Stimulated activated CD8-positive, alpha-beta memory T cell treated with anti-CD3 and anti-CD28 coated beads, Interleukin-7, amount 100 ng/mL, for 24 hours (primary cell): ENCODE measurements around the gene LSM14B.
"Not testable (repeated sequence)": the region's sequence is repeated elsewhere in the genome, so short reads cannot be mapped to it uniquely, and the experiment has no call there.

Experiments
- DNase-seq: peaks from one replicate; pipeline ENCODE4 v3.0.0-alpha.2; 2020; ENCODE audit warnings: low read depth

LSM14B gene

DNA sequence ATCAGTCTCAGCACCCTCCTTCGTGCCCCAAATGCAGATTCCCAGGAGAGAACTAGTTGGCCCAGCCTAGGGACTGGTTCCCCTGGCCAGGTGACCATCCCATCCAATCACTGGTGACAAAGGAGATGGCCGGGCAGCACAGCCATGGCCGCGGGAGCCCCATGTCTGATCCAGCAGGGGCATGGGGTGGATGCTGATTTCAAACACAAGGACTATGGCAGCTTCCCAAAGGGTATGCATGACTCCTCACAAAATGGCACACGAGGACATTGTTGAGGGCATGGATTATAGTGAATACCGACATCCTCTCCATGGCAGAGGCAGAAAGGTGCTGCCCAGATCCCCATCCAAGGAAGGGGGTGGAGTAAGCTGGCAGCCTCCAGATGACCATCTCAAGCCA, 9.9 kb upstream of the LSM14B start:
- DNase-seq = no peak

DNA sequence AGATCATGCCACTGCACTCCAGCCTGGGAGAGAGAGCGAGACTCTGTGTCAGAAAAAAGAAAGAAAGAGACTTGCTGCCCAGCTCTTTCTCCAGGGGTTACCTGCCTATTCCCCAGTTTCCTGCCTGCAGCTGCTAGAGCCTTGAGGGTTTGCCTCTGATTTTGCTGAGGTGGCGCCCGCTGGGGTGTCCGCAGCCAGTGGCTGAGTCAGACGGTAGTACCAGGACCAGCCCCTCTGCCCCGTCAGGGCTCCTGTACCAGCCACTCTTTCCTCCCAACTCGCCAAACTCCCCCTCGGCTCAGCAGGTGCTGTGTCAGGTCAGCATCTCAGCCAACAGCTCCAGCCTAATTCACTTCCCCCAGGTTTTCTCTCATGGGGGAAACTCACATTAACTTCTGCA, 7.4 kb upstream of the LSM14B start:
- DNase-seq = no peak

DNA sequence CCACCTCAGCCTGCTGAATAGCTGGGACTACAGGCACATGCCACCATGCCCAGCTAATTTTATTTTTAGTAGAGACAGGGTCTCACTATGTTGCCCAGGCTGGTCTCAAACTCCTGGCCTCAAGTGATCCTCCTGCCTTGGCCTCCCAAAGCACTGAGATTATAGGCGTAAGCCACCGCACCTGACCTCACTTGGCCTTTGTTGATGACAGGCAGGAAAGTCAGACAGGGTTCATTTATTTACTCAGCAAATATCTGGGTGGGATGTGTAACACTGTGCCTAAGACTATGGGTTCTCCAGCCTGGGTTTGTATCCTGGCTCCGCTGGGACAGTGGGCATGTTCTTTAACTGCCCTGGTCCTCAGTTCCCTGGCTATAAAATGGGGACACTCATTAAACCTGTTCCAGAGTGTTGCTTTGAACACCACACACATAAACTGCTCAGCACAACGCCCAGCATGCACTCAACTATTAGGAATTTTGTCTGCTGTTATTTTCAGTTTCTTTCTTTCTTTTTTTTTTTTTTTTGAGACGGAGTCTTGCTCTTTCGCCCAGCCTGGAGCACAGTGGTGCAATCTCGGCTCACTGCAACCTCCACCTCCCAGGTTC, 6.4 kb upstream of the LSM14B start:
- DNase-seq = not testable (repeated sequence)

DNA sequence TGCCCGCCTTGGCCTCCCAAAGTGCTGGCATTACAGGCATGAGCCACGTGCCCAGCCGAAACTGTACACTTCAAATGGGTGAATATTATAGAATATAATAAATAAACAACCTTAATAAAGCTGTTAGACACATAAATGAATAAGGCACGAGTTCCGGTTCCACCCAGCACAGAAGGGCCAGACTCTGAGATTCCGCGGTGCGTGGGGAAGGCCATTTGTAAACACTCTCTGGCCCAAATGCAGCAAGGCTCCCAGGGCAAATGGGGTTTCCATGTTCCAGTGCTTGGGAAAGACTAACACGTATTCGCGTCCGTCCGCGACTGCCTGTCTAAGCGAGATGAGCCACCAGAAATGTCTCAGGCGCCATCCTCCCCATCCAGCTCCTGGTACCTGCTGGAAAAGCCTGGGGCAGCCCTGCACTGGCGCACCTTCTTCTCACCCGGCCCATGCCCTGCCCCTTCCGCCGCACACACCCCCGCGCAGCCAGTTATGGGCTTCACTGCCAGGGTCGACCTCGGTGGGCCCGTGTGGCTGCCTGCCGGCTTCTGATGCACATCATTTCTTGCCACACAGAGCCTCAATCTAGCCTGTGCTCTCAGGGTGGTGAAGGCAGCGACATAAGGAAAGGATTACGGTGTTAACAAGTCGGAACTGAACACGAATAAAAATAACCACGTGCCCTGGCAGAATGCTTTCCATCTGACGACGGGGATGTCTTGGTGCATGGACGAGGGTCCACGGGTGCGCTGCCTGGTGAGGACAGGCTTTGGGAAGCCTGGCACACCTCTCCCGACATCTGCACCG, 5.5 kb upstream of the LSM14B start:
- DNase-seq = no peak

DNA sequence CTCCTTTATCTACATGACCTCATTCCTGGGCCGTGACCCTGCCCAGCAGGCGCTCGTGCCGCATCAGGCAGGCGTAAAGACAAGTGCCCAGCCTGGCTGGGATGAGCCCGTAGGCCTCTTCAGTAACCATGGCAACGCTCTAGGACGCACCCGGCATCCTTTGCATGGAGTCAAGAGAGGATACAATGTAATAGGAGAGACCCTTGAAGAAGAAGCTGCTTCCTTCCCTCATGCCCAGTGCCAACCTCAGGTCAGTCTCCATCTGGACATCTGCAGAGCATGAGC, 5.0 kb upstream of the LSM14B start:
- no peak for DNase-seq

DNA sequence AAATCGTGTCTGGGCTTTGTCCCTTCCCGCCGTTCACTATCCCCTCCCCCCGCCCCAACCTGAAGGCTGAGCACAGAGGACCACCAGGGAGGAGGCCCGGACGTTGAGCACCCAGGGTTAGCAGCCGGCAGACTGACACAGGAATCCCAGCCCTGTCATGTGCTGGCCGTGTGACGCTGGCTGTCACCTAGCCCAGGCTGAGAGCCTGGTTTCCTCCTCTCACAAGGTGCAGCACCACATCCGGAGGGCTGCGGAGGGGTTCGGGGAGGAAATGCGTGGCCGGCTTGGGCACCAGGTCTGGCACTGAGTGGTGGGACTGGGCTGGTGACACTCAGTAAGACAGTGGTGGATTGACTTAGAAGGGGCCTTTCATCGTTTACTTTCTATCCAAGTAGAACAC, 4.6 kb upstream of the LSM14B start:
- DNase-seq = no peak

DNA sequence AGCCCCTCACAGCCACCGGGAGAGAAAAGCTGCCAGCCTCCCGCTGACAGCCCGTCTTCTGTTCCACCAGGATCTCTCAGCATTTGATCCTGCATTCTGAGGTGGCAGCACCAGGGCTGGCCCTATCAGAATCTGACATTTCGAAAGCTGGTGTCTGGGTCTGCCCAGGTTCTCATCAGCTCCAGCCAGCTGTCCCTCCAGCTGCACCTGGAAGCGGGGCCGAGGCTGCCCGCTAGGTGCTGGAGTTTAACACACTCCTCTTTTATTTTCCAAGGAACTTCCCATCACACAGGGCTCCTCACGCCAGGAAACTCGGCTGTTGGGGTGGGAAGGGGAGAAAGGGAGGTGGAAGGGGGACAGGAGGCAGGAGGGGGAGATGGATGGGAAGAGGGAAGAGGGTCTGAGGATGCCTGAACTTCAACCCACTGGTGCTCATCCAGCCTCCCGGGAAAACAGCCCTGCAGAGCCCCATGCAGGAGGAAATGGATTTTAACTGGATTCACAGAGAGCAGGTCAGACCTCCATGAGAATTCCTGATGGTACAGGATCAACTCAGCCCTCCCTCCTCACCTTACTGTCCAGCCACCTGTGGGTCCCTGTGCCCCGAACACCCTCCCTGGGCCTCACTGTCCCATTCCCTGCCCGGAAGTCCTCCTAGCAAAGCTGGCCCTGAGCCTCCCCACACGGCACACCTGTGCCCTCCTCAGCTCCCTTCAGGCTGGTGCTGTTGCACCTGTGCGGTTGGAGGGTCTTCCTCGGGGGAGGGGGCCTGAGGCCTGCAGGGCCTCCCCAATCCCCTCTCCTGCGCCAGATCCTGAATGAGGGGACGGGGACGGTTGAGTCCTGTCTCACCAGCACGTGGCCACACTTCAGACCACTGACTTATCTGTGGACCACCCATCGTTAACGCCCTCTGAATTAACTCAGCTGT, 3.9 kb upstream of the LSM14B start:
- DNase-seq = no peak

DNA sequence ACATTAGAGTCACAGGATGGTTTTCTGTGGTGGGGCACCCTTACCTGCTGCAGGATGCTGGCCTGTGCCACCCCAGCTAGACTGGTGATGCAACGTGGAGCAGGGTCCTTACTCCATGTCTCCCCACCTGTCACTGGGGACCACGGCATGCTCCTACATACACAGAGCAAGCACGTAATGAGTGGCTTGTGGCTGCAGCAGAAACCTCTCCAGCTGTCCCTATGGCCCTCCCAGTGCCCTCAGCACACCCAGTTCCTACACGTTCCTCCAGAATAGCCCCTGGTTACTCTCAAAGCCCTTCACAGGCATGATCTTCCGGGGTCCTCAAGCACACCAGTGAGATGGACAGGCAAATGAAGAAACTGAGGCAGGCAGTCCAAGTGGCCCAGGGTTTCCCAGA, 3.2 kb upstream of the LSM14B start:
- no peak for DNase-seq

DNA sequence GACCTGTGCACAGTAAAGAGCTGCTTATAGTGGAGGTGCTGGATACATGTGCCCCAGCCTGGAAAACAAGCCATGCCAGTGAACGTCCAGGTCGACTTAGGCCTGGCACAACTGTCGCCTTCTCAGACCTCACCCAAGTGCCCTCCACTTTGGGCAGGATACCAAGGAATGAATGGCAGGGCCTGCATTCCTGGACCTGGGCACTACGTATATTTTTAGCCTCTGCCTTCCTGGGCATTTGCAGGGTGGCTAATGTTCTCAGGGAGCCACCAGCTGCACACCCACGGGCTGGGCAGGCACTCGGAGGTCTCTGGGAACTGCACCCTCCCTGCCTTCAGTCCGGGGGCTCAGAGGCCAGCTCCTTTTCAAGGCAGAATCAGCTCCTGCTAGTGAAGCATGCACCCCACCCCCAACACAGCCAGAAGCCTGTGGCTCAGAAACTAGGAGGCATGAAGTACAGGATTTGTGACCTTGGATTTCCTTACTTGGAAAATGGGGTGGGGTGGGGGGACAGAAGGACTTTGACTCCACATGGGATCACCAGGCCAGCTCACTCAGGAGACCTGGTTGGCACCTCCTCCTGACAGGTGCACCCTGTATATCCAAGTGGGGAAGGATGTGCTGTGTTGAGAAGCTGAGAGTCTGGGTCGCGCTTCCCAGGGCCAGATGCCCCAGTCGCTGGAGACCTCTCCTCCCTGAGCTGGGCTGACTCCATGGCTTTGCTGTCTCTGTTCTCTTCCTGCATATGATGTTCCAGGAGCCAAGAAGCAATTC, 2.5 kb upstream of the LSM14B start:
- no peak for DNase-seq

DNA sequence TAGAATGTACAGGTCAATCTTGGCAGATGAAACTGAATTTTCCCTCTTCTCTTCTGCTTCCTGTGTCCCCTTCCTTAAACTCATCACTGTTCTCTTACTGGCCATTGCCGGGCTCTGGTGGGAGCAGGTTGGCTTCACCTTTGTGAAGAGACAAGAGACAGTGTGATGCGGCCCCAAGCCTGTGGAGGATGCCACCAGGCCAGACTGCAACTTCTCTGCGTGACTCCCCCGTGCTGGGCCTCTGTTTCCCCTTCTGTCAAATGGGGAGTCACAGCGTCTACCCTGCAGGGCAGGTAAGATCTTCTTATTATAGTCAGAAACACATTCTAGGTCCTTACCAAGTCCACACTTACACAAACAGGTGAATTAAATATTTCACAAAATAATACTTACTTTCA, 1.9 kb upstream of the LSM14B start:
- DNase-seq = no peak

DNA sequence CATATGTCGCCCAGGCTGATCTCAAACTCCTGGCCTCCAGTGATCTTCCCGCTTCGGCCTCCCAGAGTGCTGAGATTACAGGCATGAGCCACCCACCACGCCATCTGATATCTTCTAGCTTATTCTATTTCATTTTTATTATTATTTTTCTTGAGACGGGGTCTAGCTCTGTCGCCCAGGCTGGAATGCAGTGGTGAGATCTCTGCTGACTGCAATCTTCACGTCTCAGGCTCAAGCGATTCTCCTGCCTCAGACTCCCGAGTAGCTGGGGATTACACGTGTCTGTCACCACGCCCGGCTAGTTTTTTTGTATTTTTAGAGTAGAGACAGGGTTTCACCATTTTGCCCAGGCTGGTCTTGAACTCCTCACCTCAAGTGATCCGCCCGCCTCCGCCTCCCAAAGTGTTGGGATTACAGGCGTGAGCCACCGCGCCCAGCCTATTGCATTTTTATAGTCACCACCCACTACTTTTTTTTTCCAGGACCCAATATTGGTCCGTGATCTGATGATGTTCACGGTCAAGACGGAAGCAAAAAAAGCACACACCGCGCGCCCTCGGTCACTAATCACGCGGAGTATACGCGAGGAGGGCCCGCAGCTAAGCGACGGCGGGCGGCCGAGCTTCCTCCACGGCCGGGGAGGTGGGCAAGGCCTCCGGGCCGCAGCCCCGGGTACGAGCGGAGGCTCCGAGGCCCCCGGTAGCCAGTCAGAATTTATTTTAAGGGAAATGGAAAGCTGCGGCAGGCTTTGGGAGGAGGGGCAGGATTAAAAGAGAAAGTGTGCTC, 1.1 kb upstream of the LSM14B start:
- no peak for DNase-seq

DNA sequence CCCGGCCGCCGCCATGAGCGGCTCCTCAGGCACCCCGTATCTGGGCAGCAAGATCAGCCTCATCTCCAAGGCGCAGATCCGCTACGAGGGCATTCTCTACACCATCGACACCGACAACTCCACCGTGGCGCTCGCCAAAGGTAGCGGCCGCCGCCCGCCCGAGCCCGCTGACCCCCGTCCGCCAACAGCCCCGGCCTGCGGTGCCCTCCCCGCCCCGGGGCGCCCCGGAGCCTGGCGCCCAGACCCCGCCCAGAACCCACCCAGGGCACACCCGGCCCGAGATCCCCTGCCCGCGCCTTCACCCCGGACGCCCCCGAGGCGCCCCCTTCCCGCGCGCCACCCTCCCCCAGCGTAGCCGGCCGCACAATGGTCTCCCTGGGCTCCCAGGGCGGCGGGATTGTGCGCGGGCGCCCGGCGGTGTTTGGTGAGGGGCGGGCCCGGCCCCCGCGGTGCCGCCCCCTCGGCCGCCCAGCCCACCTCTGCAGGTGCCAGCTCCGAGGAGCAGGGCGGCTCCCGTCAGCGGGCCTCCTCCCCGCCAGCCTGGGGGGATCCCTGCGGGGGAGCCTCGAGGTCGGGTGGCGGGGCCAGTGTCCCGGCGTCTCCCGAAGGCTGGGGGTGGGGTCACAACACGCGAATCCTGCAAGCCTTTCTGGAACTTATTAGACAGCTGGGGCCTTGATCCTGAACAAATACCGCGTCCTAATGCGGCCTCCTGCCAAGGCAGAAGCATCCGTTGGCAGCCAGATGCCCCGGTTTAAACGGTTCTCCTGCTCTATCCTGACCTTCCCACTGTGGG, 577 bp downstream of the LSM14B start:
- no peak for DNase-seq

DNA sequence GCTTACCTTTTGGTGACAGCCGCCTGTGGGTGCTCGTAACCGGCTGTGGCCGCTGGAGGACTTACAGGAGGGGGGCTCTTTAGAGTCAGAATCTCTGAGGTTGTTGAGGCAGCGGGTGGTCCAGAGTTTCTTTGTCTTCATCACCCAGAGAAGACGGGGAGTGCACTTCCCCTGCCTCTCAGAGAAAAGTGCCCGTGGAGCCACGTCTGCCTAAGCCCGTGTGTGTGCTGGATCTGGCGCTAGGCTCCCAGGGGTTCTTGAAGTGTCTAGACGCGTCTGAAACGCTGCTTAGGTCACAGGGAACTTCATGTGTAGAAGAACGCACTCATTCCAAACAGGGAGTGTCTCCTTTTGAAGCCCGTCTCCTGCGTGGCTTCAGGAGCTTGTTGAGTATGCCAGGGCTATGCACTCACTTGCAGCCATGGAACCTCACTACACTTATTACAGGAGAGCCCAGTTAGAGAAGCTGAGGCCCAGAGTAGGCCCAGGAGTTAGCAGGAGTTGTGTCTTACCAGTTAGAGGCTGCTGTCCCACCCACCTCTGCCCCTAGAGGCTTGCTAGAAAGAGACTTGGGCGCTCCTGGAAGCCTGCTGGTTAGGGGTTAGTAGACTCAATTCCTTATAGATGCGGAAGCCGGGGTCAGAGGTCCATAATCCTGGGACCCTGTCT, 1.3 kb downstream of the LSM14B start:
- DNase-seq = no peak

DNA sequence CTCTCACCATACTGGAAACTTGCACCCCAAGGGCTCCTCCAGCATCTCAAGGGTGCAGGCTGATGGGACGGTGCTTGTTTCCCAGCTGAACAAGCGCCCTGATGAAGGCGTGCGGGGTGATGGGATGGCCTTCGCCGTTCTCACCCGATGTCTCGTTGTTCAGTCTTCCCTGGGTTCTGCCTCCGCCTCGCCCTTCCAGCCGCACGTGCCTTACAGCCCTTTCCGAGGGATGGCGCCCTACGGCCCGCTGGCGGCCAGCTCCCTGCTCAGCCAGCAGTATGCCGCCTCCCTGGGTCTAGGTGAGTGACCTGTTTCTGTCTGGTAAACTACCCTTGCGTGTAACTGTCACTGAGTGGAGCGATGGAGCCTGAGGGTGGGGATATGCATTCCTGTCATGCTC, 3.9 kb downstream of the LSM14B start:
- DNase-seq = no peak

DNA sequence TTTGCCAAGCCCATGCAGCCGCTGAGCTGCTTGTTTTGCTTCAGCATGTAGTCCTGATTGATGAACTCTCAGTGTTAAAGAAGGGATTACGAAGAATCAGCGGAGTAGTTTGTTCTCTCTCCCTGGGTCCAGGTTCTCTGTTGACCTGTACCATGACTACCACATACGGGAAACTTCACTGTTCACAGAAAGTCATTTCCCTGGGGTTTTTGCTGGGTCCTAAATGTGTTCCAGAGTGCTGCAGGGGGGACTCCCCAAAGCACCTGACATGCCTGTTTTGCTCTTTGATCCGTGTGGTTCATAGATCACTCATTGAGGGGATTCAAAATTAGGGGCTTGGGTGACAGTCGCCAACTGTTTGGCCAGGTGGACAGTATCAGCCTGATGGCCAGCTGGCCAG, 5.5 kb downstream of the LSM14B start:
- no peak for DNase-seq

DNA sequence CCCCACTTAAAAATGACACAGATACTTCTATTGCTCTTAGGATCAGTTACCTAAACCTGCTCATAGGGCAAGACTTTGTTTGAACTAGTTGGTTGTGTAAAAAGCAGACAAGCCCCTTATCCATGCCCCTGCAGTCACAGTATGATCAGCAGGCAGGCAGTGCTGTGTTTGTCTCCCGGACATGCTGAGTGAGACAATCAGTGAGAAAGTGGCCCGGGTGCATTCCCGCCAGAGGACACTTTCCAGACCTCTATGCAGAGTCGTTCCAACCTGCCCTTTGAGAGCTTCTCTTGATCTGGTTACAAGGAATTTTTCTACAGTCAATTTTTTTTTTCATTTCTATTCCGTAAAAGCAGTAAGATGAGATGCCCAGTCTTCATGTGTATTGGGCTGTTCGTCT, 6.2 kb downstream of the LSM14B start:
- DNase-seq = no peak

DNA sequence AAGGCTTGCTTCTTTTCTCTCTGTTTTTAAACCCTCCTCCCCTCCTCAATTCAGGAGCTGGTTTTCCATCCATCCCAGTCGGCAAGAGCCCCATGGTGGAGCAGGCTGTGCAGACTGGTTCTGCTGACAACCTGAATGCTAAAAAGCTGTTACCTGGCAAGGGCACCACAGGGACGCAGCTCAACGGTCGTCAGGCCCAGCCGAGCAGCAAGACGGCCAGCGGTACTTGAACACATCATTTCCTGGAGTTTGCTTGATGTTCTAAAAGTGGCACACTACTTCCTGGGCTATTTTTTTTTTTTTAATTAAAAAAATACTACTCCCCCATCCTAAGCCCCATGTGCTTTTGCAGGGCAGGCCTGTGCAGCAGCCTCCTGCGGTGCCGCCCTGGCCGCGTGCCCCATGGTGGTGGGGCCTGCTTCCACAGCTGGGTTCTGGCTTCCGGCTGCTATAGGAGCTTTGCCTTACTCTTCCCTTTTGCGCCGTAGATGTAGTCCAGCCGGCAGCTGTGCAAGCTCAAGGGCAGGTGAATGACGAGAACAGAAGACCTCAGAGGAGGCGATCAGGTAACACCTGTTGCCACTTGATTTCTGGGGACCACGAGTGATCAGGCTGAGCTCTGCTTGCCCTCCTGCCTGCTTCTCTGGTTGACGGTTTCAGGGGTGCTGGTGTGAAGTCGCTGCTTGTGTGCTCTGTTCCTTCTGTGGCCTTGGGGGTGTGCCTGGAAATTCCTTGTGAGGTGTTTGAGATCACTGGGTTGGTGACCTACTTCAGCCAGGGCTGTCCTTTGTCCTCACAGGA, 7.7 kb downstream of the LSM14B start:
- DNase-seq = no peak

DNA sequence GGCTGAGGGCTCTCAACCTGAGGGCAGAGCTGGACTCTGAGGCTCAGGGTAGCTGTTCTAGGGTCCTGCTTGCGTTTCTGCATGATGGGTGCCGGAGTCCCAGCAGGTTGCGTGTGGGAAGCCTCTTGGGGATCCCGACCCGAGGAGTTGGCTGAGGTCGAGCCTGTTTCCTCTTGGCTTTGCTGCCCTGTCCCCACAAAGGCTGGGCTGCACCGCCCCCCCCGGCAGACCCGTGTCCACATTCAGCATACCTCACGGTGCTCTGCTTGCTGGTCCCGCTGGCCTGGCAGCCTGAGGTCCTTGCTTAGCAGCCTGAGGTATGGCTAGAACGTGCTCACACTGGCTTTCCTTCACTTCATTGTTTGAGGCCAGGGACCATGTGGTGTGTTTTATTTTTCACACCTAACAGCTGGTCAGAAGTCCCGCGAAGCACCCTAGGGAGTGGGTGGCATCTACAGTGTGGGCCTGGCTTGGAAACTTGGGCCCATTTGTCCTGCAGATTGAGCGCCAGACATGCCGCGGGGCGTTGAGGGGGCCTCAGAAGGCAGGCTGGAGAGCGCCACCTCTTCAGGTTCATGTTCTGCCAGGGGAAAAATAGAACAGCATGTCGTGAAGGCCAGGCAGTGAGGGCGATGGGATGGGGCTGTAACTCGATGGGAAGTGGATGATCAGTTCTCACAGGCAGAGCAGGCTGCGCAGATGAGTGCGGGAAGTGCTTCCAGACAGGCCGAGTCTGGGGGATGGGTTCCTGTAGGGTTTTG, 9.5 kb downstream of the LSM14B start:
- no peak for DNase-seq

DNA sequence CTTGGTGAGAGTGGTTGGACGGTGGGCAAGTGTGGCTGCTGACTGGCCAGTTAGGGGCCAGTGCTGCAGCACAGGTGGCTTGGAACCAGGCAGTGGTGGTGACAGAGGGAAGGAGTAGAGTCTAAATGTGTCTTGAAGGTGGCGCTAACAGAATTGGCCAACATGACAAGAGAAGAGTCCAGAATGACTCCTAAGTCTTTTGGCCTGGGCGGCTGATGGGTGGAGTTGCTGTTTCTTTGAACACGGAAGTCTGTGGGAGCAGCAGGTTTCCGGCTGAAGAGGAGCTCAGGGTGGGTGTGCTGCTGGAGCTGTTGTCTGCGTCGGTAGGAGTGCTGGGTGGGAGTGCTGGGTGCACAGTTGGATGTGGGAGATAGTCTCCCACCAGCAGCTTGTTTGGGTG, 10.1 kb downstream of the LSM14B start:
- no peak for DNase-seq
